Right cardiac atrium (tissue), 5 donors: ENCODE results near the gene SHROOM3. TPM values are rescaled to one million over a fixed set of nuclear protein-coding genes. Genes with fewer than 3 reads are reported as not detected.
A peak's percentile ranks its signal among the peaks of the same experiment; 100 is the strongest.
"Not testable (repeated sequence)": the region's sequence is repeated elsewhere in the genome, so short reads cannot be mapped to it uniquely, and the experiment has no call there.

Source experiments
- ATAC-seq, 2 donors: fragments of 200-7000 bp; cut with Tn5 transposase; one replicate each; pipeline versions ENCODE4 v1.8.0 to v1.9.1; 2020; ENCODE audit warnings: moderate library complexity in 2 of 2, mild to moderate bottlenecking in 1 of 2
- DNase-seq, 3 donors: peaks; one replicate each; pipeline ENCODE4 v3.0.0-alpha.2; 2020
- H3K27ac ChIP-seq: one replicate; pipeline ENCODE4 v1.5.1; 2013; ENCODE audit warnings: mild to moderate bottlenecking, low read length, control low read depth, moderate library complexity
- H3K27me3 ChIP-seq: one replicate; pipeline ENCODE4 v1.6.1; 2013; ENCODE audit not compliant: control insufficient read depth, insufficient read depth
- H3K4me1 ChIP-seq: one replicate; pipeline ENCODE4 v1.6.1; 2013; ENCODE audit warnings: low read length; ENCODE audit not compliant: control insufficient read depth, insufficient read depth
- H3K4me3 ChIP-seq: one replicate; pipeline ENCODE4 v1.5.1; 2013; ENCODE audit warnings: low read length, control low read depth
- H3K9me3 ChIP-seq: one replicate; pipeline ENCODE4 v1.6.1; 2013; ENCODE audit warnings: low read length; ENCODE audit not compliant: control insufficient read depth
- WGBS: extraction: QIAGEN DNeasy Blood & Tissue Kit; methylation state at CpG from one replicate; pipeline ENCODE4 v1.1.7; 2013; 5-methylcytosine and 5-hydroxymethylcytosine counted together
- intact Hi-C, 4 donors: fragments of 100-400 bp; cut with DNase I; formaldehyde crosslinking; loops; one replicate each; pipeline versions ENCODE4 v1.11.0 to v1.14.0; 2022 to 2023
- polyA plus RNA-seq: library from polyadenylated mRNA; stranded (reverse); fragments of 200-250 nt; gene quantifications from one replicate; pipeline ENCODE4 v1.2.3, GENCODE V29; 2013
- total RNA-seq, 4 donors: library from RNA; stranded (reverse); fragmentation: NEBNext Ultra II Directional; extraction: Animal tissue kit (Norgen Biotek cat#: 25700); gene quantifications; one replicate each; pipeline ENCODE4 v1.2.1, GENCODE V29; 2021
- donor health status: healthy with polysubstance abuse.
- donor health status: DM: no; HTN: yes; CAD: no.
- donor health status: DM: no; HTN: no; CAD: no.
- donor health status: DM: no; HTN: yes; CAD: no; lungs with severe emphysema.
- donor health status: DM: yes; HTN: yes; CAD: no.

SHROOM3 gene
- total and polyA plus RNA-seq, 5 donors, result 4.6 to 11.8 (median 10.9) TPM

DNA sequence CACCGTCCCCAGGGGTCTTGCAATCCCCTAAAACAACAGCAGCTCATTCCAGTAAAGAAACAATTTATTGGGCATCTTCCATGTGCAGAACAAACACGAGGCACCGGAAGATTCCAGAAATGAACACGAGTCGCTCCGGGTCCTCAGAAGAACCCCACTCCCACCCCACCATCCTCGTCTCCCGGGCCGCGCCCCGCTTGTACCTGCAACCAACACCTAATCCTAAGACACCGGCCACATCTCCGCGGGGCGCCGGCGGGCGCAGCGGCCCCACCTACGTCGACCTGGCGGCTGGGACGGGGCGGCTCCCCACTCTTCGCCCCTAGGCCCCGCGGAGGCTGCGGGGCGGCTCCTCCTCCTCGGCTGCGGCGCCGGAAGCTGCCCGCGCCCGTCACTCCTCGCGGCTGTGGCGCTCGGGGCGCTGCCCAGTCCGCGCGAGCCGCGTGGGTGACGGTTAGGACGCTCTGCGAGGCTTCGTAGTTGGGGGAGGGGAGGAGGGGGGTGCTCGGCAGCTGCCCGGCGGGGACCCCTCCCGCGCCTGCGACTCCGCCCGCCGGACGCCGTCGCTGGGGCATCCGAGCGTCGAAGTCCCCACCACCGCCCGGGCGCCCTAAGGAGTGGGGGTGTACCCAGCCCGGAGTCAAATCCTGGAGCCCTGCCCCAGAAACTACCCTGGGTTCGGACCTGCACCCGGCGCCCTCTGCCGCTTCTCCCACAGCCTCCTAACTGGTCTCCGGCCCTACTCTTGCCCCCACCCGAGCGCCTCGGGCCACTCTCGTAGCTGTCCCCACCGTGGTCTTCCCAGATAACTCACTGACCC lies 14.1 kb upstream of the SHROOM3 start, which contains the start of gene CCDC158:
Gene CCDC158 (minus strand): TSS at position 380 of the 820 bp plus-strand sequence. CDS start 17,934 bp downstream, outside the sequence.
- peak; percentile 90 to 93 for ATAC-seq
- 10% methylated on average over 79 of the region's 79 CpGs for WGBS

DNA sequence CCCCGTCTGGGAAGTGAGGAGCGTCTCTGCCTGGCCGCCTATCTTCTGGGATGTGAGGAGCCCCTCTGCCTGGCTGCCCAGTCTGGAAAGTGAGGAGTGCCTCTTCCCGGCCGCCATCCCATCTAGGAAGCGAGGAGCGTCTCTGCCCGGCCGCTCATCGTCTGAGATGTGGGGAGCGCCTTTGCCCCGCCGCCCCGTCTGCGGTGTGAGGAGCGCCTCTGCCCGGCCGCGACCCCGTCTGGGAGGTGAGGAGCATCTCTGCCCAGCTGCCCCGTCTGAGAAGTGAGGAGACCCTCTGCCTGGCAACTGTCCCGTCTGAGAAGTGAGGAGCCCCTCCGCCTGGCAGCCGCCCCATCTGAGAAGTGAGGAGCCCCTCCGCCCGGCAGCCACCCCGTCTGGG lies 11.9 kb upstream of the SHROOM3 start:
- peak in 1 of 3 donors; percentile 57 for DNase-seq
- H3K9me3 ChIP-seq, H3K27me3 ChIP-seq, H3K4me3 ChIP-seq, H3K27ac ChIP-seq, intact Hi-C loops, H3K4me1 ChIP-seq, ATAC-seq: not testable (repeated sequence)
- WGBS, result 96% methylated on average over 27 of the region's 27 CpGs

More for the DNA sequence above, 14.1 kb upstream of the SHROOM3 start, which contains the start of gene CCDC158:
- no peaks in the 10 kb centered on the region for H3K27me3 ChIP-seq
- peak; percentile 36 to 70 (median 69) for DNase-seq
- intact Hi-C loops, result no loop called here
- no peaks in the 10 kb centered on the region for H3K9me3 ChIP-seq
- no peak within 1 kb of the TSS for H3K27ac ChIP-seq
- H3K4me1 ChIP-seq, result no peaks in the 10 kb centered on the region
- peak within 1 kb of the TSS; percentile 41 for H3K4me3 ChIP-seq

DNA sequence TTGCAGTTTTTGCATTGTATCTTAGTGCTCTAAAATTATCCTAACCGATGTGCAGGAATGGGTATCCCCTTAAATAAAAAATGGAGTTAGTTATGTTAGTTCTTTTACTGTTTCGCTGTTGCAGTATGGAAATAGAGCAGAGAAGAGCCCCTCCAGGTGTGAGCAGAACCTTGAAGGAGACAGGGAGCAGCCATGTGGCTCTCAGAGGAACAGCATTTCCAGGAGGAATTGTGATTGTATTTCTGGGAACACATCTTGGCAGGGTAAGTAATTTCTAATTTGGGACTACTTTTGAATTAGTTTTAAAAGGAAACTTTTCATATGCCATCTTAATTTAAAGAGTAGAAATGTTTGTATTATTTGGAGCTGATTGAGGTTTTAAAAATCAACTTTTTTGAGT lies 8.8 kb upstream of the SHROOM3 start:
- intact Hi-C loops, result no loop called here
- Histone ChIP-seq H3K27ac (no peak overlapping the region), H3K9me3 (no peaks in the 10 kb centered on the region), H3K4me1 (no peaks in the 10 kb centered on the region), H3K27me3 (no peaks in the 10 kb centered on the region), H3K4me3 (no peak overlapping the region)
- DNase-seq (no peak), ATAC-seq (no peak)
- WGBS, result 67% methylated on average over 2 of the region's 2 CpGs

DNA sequence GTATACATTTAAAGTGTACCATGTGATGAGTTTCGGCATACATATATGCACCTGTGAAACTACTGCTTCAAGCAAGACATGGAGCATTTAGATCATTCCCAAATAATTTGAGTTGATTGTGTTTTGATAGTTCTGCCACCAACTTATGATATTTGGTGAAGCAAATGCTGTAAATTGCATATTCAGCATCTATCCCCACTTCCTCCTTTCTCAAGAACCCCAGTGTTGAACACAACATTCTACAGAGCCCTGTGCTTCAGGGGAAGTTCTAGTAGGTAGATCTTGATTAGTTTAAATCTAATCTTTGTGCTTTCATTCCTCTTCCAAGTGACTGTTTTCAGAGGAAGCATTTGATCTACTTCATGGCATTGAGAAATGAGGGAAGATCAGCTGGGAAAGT lies 5.4 kb upstream of the SHROOM3 start:
- Histone ChIP-seq H3K4me1 (no peaks in the 10 kb centered on the region), H3K9me3 (no peaks in the 10 kb centered on the region), H3K27me3 (no peaks in the 10 kb centered on the region), H3K4me3 (no peak overlapping the region), H3K27ac (no peak overlapping the region)
- intact Hi-C loops, result loop anchor here (2.0 to 10.0 kb wide), 3 partner anchors 73 to 325 kb away; no protein-coding TSS in a partner anchor
- DNase-seq, result no peak
- ATAC-seq, result no peak
- 92% methylated on average over 1 of the region's 1 CpG for WGBS

GRCh38 chr4:76430519-76431388 lies 4.3 kb upstream of the SHROOM3 start:
- Histone ChIP-seq H3K4me1 (no peaks in the 10 kb centered on the region), H3K27me3 (no peaks in the 10 kb centered on the region), H3K27ac (no peak overlapping the region), H3K4me3 (no peak overlapping the region), H3K9me3 (no peaks in the 10 kb centered on the region)
- DNase-seq (no peak), ATAC-seq (no peak)
- WGBS, result 40% methylated on average over 15 of the region's 15 CpGs
- intact Hi-C loops, result loop anchor here (2.0 to 10.0 kb wide), 3 partner anchors 72 to 324 kb away; no protein-coding TSS in a partner anchor

DNA sequence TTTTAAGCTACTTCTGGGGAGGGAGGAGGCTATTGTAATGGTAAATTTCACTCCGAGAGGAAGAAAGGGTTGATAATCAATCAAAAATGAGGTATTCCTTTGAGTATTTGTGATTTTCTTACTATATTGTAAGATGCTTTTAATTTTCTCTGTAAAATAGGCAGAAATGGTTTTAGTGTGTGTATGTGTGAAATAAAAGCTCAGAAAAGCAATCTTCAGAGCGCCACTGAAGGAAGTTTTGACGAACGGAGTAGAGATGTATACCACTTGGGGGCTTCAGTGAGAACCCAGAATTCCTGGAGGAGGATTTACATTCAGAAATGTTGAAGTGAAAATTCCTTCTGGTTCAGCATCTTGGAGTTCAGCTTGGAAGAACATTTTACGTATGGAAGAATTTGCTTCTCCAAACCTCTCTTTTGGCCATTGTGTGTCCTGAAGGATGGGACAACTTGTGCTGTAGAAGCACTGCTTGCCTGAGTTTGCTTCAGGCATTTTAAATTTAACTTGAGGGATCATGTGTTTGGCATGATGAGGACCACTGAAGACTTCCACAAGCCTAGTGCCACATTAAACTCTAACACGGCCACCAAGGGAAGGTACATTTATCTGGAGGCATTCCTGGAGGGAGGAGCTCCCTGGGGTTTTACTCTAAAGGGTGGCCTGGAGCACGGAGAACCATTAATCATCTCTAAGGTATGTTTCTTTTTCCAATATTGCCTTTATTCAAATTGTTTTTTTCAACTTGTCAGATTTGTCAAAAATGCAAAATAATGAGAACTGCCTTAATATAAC lies 695 bp downstream of the SHROOM3 start:
- DNase-seq, result no peak
- Histone ChIP-seq H3K4me1 (no peaks in the 10 kb centered on the region), H3K9me3 (no peaks in the 10 kb centered on the region), H3K27me3 (no peaks in the 10 kb centered on the region), H3K27ac (peak overlapping the region; percentile 64), H3K4me3 (peak overlapping the region; percentile 72)
- ATAC-seq, result peak in 1 of 2 donors; percentile 23
- WGBS, result 29% methylated on average over 7 of the region's 7 CpGs
- intact Hi-C loops, result loop anchor here in 1 of 4 donors (10.0 kb wide), 1 partner anchor 319 kb away; no protein-coding TSS in a partner anchor

DNA sequence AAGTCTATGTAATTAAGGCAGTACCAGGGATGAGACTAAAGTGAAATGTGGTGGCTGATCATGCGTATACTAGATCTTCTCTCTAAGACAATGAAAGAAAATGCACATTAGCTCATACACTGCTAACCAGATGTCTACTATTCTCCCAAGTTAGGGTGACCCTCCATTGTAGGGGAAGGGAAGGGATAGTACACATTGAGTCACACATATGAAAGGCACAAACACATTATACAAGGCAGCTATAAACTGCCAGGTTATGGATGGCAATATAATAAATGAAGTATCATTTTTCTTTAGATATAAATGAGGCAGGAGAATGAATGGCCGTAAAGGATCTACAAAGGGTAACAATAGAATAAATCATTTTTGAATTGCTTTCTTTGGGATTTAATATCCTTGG lies 4.5 kb downstream of the SHROOM3 start:
- DNase-seq (no peak), ATAC-seq (no peak)
- Histone ChIP-seq H3K27ac (no peak overlapping the region), H3K4me3 (no peak overlapping the region), H3K4me1 (no peaks in the 10 kb centered on the region), H3K9me3 (no peaks in the 10 kb centered on the region), H3K27me3 (no peaks in the 10 kb centered on the region)
- WGBS, result 90% methylated on average over 2 of the region's 2 CpGs
- intact Hi-C loops, result loop anchor here in 1 of 4 donors (10.0 kb wide), 1 partner anchor 315 kb away; no protein-coding TSS in a partner anchor

DNA sequence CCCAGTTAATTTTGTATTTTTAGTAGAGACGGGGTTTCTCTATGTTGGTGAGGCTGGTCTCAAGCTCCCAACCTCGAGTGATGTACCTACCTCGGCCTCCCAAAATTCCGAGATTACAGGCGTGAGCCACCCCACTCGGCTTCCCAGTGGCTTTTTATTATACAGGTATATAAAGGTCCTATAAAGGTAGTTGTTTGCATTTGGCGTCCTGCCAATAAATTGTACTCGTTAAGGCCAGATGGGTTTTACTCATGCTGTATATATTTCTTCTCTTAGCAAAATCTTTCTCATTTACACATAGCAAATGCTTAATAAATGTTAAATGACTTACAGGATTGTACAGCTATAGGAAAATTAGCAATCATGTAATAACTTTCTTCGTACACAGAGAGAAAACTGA lies 6.9 kb downstream of the SHROOM3 start:
- Histone ChIP-seq H3K4me1 (no peaks in the 10 kb centered on the region), H3K4me3 (no peak overlapping the region), H3K9me3 (no peaks in the 10 kb centered on the region), H3K27me3 (no peaks in the 10 kb centered on the region), H3K27ac (no peak overlapping the region)
- DNase-seq (no peak), ATAC-seq (no peak)
- WGBS, result 86% methylated on average over 9 of the region's 9 CpGs
- intact Hi-C loops, result no loop called here

DNA sequence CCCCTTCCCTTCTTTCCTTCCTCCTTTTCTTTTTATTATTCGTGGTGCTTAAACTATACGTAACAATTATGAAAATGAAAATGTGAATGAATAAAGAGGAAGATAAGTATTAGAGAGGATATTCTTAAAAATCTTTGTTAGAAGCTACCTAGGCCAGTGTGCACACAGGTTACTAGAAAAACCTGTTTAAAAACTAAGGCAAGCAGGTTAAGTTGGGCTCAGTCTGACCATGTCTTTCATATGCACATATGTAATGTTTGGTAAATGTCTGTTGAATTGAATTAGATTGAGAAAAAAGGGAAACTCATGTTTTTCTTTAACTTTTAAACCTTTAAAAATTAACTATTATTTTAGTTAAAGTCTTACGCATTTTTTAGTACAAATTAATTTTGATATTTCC lies 7.8 kb downstream of the SHROOM3 start:
- 82% methylated on average over 3 of the region's 3 CpGs for WGBS
- DNase-seq (no peak), ATAC-seq (no peak)
- Histone ChIP-seq H3K4me3 (no peak overlapping the region), H3K4me1 (no peaks in the 10 kb centered on the region), H3K27ac (no peak overlapping the region), H3K27me3 (no peaks in the 10 kb centered on the region), H3K9me3 (no peaks in the 10 kb centered on the region)
- intact Hi-C loops, result no loop called here

DNA sequence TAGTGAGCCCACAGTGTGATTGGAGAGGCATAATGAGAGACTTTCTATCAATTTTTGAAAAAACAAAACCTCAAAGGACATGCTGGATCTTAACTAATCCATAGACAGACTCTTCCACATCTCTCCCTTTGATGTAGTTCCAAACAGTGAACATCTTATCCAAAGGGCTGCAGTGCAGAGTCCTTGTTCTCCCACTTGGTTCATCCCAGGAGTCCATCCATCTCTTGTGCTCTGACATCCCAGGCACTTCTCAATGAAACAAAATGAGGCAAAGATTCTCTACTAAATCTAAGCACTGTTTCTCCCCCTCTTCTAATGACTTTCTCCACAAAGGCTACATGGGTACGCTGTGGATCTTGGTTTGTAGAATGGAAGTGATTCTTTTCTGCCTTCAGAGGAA lies 8.3 kb downstream of the SHROOM3 start:
- intact Hi-C loops, result no loop called here
- DNase-seq (no peak), ATAC-seq (no peak)
- 73% methylated on average over 1 of the region's 1 CpG for WGBS
- Histone ChIP-seq H3K4me1 (no peaks in the 10 kb centered on the region), H3K4me3 (no peak overlapping the region), H3K9me3 (no peaks in the 10 kb centered on the region), H3K27me3 (no peaks in the 10 kb centered on the region), H3K27ac (no peak overlapping the region)
